Measurements from ENCODE around the gene ATXN7L1.
A peak's percentile ranks its signal among the peaks of the same experiment; 100 is the strongest.

Gene ATXN7L1

DNA sequence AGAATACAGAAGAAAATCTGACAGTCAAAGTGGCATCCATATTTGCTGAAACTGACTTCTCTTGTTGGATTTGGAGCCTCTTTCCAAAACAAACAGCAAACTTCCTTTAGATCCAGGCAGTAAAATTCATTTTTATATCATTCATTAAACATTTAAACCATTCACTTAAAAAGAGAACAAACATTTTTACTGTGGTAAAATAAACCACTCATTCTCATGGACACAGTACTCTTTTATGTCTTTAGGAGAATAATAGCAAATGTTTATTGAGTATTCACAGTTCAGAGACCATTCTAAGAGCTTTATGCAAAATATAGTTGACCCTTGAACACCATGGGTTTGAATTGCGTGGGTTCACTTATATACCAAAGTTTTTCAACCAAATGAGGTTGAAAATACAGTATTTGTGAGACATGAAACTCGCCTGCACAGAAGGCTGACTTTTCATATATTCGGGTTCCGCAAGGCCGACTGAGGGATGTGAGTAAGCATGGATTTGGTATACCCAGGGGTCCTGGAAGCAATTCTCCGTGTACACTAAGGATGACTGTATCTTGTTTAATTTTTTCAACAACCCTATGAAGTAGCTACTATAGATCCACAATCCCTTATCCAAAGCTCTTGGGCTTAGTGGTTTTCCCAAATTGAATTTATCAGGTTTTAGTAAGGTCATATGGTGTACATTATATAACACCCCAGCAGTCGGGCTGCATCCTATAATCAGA, 49.1 kb downstream of the ATXN7L1 start:
- DNase-seq (ENCODE audit: low spot score): no peak

DNA sequence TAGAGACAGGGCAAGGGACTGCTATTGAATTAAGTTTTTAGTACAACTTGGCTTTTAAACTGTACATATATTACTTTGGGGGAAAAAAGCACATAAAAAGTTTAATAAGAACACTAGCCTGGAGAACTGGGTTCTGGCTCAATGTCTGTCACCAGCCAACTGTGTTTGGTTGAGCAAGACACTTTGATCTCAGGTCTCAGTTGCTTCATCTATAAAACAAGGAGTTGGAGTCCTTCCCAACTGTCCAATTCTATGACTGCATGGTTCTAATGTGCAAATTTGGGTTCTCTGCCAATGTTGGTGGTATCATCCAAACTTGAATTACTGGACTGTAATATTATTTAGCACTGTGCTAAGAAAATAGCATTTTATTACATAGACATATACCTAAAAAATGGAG, 50.3 kb downstream of the ATXN7L1 start:
- no peak for DNase-seq (ENCODE audit: low spot score)

DNA sequence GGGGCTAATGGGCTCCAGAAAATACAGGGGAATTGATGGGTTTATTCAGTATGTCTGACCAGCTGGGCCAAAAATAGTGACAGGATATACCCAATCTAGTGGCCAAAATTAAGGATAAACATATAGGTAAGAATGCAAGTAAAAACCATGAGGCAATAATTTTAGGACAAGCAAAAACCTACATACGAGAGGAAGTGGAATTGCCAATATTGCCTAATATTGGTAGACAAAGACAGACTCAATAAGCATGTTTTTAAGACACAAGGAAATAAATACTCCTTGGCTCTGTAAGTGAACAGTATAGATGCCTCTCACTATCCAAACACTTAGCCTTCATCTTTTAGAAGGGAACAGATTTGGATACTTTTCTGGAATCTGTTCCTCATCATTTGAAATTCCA, 51.0 kb downstream of the ATXN7L1 start:
- DNase-seq (ENCODE audit: low spot score): no peak

DNA sequence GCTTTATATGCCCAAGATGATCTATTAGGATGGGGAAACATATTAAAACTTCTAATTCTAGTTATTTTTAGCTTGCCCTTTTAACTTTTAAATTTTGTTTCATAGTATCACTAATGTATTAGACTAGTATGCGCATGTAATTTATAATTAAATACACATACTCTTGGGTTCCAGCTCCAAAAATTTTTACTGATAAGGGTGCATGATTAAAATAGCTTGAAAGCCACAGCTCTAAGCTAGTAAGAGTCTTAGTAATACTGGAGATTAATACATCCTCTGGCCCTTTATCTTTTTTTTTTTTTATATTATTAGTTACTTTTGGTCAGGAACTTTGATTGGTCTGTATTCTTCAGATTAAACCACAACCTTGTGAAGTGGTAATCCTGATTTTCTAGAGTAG, 53.6 kb downstream of the ATXN7L1 start:
- no peak for DNase-seq (ENCODE audit: low spot score)

DNA sequence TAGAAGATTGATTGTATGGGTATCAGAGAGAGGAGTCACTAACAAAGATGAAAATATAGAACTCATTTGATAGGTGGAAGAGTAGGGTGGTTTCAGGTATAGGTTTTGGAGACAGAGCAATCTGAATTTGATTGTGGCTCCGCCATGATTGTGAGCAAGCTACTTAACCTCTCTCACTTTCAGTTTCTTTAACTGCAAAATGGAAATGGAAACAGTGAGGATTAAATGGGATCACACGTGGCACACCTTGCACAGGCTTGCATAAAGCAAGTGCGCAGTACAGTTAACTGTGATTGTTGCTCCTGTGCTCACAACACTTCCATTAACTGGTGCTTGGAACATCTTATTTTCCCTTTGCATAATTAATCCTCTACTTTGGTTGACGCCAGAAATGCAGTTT, 54.9 kb downstream of the ATXN7L1 start:
- no peak for DNase-seq (ENCODE audit: low spot score)

DNA sequence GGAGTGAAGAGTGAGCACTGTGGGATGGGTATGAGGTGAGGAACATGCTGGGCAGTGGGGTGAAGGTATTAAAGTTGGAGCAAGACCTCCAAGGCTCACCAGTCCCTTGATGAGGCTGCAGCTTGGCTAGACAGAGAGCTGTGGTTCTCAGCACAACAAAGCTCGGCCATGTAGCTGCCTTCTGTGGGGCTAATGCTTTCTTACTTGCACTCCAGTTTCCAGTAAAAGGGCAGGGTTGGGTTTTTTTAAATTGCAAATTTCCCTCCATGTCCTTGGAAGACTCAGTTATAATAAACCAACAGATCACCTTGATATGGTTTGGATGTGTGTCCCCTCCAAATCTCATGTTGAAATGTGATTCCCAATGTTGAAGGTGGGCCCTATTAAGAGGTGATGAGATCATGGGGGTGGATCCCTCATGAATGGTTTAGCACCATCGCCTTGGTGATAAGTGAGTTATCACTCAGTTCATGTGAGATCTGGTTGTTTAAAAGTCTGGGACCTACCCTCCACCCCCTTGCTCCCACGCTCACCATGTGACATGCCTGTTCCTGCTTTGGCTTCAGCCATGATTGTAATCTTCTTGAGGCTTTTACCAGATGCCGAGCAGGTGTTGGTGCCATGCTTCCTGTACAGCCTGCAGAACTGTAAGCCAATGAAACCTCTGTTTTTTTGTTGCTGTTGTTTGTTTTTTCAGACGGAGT, 55.9 kb downstream of the ATXN7L1 start:
- DNase-seq (ENCODE audit: low spot score): no peak

DNA sequence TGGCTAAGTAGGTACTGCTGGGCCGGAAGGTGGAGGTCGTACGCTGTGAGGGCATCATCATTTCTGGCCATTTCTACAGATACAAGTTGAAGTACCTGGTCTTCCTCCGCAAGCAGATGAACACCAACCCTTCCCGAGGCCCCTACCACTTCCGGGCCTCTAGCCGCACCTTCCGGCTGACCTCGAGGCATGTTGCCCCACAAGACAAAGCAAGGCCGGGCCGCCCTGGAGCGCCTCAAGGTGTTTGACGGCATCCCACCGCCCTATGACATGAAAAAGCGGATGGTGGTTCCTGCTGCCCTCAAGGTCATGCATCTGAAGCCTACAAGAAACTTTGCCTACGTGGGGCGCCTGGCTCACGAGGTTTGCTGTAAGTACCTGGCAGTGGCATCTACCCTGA, 56.8 kb downstream of the ATXN7L1 start:
- DNase-seq (ENCODE audit: low spot score): no peak

DNA sequence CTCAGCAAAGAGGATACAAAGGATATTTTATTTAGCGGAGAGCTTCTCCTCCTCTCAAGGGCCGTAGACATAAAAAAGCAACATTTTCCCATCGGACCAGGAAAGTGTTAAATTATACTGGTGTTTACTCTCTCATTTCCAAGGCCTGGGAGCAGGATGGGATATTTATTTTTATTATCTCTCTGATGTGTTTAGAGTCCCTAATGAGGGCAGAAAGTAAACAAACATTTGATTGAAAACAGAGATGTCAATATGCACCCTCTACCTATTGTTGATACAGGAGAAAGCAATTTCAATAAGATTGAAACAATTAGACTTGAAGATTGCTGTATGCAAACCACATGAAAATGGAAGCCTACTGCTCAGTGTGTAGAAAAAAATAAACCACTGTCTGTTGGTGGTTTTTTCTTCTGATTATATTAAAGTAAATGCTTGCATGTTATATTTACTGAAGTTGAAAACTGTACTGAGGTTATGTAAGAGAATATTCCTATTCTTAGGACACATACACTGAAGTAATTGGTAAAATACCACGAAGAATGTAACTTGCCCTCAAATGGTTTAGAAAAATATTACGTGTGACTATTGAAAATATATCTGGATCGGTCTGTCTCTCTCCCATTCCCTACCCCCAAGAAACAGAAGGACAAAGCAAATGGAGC, 59.3 kb downstream of the ATXN7L1 start:
- no peak for DNase-seq (ENCODE audit: low spot score)

DNA sequence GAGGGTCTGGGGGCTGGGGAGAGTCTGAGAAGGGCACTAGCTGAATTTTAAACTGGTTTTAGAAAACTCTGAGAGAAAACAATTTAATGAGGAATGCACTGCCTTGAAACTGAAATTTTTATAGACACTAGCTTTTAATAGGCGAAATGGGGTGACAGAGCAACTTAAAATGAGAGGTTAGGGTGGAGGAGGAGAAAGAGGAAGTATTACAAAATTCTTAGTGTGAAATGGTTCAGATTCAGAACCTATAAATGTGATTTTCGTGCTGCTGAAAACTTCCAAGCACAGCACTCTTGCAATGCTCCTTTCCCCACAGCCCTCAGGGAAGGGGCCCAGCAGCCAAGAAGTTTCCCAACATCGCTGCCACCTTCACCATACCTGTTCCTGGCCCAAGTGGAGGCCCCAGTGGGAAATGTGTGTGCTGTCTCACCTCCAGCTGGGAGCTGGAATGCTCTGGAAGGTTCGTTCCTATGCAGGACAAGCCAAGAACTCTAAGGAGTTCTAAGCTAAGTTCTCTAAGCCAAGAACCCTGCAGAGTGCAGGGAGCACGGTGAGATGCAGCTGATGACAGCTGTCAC, 60.0 kb downstream of the ATXN7L1 start:
- DNase-seq (ENCODE audit: low spot score): no peak

DNA sequence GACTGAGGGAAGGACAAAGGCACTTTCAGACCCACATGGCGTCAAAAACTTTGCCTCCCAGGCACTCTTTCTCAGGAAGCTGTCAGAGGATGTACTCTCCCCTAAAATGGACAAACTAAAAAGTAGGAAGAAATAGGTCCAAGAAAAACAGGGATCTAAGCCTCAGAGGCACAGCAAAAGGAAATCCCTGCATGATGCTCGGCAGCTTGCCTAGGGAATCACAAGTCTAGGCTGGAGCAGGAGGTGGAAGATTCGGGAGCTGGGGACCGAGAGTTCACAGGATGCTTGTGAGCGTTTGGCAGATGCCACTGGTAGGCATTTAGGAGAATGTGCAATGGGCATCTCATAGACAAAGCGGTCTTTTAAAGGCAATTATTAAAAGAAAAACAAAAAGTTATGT, 60.8 kb downstream of the ATXN7L1 start:
- no peak for DNase-seq (ENCODE audit: low spot score)

DNA sequence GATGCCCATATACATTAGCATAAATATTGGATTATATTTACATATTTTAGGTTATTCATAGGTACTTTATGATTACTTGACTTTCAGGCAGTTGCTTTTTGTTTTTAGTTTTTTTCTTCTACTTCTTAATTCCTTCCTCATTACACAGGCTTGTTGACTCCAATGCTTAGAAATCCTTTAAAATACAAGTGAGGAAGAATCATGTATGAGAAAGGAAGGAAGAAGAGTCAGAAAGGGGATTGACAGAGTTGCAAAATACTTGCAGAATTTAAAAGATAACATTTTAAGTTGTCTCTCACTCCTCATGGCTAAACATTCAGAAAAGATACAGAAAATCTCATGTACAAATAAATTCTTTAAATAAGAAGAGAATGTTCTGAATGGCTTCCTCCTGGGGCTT, 61.9 kb downstream of the ATXN7L1 start:
- no peak for DNase-seq (ENCODE audit: low spot score)

DNA sequence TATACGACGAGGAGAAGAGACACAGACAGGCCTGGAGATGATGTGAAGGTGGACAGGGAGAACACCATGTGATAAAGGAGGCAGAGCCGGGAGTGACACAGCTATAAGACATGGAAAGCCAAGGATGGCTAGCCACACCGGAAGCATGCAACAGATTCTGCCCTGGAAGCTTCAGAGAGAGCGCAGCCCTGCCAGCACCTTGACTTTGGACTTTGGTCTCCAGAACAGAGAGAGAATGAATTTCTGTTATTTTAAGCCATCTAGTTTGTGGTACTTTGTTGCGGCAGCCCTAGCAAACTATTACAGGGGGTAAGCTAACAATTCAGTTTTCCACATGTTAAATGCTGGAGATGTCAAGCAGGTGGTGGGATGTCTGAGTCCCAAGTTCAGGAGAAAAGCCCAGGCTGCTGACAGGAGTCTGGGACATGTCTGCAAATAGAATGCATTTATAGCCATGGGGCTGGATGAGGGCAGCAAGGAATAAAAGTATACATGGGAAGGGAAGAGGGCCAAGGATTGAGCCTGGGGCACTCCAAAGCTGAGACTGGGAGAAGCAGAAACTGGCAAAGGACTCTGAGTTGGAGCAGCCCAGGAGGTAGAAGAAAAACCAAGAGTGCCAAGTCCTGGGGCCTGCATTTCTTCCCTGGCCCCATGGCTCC, 65.1 kb downstream of the ATXN7L1 start:
- DNase-seq (ENCODE audit: low spot score): no peak

DNA sequence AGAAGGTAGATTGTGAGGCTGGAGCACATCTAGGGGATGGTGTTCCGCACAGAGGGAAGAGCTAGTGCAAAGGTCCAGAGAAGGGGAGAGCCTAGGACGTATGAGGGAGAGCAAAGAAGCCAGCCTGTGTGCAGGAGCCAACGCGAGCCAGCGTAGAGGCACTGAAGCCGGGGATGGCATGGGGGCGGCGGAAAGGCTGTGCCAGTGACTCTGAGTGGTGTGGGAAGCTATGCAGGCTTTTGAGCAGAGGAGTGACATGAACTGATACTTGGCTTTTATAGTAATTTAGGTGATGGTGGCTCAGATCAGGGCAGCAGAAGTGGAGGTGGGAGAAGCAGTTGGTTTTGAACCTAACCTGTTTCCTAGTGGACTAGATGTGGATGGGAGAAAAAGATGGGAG, 65.8 kb downstream of the ATXN7L1 start:
- DNase-seq (ENCODE audit: low spot score): no peak

DNA sequence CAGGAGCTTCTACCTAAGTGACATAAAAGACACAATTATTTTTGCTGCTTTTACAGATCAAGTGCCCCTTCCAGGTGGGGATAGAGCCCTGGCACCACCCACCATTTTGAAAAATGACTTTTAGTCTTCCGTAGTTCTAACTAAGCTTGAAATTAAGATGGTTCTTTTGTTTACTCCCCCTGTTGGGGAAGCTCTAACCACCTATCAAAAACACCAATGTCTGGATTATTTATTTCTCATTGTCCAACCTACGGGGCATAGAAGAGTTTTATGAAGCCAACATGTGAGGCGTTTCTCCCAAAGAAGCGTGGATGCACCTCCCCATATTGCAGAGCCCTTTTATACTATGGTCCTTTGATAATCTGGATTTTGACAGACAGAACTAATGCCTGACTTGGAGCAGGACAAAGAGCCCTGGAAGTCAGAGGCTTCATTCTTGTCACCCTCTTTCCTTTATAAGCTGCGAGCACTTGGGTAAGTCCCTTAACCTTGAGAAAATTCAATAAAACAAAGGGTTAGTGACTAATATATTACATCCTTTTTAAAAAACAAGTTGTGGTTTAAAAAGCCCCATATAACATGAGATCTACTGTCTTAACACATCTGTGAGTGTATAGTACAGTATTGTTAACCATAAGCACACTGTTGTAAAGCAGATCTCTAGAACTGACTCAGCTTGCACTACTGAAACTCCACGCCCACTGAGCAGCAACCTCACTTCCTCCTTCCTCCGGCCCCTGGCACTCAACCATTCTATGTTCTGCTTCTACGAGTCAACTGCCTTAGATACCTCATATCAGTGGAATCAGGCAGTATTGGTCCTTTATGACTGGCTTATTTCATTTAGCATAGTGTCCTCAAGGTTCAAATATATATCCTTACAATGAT, 67.5 kb downstream of the ATXN7L1 start:
- DNase-seq (ENCODE audit: low spot score): no peak

DNA sequence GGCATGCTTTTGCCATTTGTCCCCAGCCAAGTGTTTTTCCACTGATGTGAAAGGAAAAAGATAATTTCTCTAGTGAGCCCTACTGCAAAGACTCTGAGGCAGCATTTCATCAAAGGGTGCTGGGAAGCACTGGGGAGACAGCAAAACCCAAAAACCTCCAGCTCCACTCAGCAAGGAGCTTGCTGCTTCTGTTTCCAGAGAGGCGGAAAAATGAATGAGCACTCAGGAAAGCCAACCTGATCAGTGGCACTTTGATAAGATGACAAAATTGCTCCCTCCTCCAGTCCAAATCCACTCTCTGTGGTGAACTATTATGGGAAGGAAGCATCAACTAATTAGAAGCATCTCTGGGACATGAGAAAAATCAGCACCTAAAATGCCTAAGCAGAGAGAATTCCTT, 68.2 kb downstream of the ATXN7L1 start:
- DNase-seq (ENCODE audit: low spot score): no peak

DNA sequence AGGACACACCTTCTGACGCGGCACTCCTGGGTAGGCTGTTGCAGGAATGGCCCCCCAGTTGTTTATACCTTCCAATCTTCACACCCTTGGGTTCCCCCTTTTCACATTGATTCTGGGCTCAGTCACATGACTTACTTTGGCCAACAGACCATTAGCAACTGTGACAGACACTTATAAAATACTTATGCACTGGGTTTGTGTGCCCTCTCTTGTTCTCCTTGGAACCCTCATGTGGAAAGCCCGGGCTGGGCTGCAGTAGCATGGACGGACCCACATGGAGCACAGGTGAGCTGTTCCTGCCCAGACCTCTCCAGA, 69.0 kb downstream of the ATXN7L1 start:
- DNase-seq (ENCODE audit: low spot score): no peak

DNA sequence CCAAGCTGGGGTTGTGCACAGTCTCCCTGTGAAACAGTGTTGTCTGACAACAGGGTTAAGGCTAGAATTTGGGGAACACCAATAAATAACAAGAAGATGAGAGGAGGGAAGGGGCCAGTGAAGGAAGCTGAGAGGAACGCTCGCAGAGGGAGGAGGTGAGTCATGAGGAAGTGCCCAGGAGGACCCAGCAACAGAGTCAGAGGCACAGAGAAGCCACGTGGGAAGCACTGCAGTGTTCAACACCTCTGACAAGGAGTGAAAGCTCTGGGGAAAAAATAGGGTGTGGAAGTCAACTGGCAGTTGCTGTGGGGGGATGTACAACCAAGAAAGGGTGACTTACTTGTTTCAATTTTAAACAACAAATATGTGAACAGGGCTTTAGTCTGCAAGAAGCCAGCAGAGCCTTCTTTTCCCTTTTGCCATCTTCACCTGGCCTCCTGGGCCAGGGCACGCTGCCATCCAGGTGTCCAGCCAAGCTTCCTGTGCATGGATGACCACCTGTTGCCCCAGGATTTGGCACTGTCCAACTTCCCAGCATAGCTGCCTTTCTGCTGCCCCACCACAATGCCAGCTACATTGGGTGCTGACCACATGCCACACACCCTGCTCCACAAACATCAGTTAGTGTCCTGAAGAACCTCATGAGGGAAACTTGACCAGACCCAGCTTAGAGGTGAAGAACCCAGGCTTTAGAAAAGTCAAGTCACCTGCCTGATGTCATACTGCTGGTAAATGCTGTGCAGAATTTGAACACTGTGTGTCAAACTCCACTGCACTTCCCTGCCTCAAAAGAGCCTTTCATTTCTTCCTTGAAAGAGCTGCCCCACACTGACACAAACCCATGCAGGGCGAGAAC, 69.6 kb downstream of the ATXN7L1 start:
- DNase-seq (ENCODE audit: low spot score): peak; percentile 83

DNA sequence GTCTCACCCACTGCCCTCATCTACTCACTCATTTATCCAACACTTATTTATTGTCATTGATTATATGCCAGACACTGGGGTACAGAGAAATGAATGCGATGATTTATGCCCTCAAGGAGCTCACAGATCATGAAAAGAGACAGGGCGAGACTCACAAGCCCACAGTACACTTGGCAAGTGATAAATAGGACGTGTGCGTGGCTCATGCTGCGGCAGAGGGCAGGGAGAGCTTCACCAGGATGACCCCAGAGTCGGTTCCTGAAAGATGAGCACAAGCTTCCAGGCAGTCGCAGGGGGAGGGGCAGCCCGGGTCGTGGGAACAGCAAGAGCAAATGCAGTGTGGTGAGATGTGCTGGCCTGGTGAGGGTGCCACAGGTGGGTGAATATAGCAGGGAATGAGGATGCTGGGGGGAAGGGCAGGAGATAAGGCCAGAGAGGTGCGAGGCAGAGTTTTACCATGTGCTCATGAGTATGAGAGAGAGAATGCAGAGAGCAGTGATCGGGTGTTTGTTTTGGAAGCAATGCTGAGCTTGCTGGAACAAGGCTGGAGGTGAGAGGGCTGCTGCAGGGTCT, 70.9 kb downstream of the ATXN7L1 start:
- DNase-seq (ENCODE audit: low spot score): no peak

DNA sequence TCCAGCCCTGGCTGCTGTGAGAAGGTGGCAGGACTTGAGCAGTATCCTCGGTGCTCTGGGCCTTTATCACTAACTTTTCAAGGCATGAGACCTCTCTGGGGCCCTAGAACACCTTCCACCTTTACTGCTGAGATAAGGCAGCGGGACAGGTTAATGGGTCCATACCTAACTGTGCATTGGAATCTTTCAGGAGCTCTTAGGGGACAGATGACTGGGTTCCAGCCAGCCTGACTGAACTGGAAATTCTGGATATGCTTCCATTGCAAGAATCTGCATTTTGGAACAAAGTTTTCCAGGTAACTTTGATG, 73.0 kb downstream of the ATXN7L1 start:
- DNase-seq (ENCODE audit: low spot score): no peak

DNA sequence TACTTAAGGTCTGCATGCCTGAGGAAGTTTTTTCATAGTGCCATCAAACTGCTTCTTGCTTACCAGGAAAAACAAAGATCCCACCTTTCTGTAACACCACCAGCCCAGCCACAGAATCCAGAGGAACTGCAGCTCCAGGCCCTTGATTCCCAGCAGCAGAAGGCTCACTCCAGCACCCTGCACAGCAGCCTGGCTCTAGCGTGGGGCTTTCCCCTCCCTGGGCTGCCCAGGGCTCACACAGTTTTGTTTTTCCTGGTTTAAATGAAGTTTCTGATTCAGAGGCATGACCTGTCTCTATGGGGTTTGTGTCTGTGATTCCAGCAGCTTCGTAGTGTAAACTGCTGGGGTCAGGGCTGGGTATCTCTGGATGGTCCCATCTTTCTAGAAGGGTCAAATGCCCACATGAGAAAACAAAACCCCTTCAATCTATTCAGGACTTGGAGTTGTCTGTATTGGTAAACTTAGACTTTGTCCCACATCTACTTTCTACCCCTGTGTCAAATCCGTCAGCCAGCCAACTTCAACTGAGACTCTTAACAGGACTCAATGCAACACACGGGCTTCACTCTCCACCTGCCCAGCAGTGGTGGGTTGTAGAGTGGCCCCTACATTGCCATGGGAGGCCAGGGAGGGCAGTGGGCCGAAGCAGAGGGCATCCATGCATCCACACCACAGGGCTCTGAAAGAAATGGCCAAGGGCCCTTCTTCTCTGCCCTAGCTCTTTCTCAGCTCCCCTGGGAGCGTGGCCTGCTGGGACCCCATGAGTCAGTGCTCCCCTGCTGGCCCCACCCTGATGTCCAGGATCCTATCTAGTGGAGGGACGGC, 73.6 kb downstream of the ATXN7L1 start:
- DNase-seq (ENCODE audit: low spot score): peak; percentile 37
